PC-9 (cell line): ENCODE results near the gene DISC1. TPM values are rescaled to one million over a fixed set of nuclear protein-coding genes. Genes with fewer than 3 reads are reported as not detected.

Experiments
- BruUV-seq: library from RNA; stranded (reverse); fragments of 400-500 nt; replicated peaks from 2 replicates; lab custom pipeline; 2021; lab: Mats Ljungman, UMichigan
- CTCF ChIA-PET: fragments of 300-600 bp; sonication (Branson Sonifier 250); formaldehyde crosslinking; loops from one replicate; lab custom pipeline; 2022; ENCODE audit warnings: antibody characterized with exemption; lab: Charles Lee
- POLR2A ChIA-PET: fragments of 300-600 bp; sonication (Branson Sonifier 250); formaldehyde crosslinking; loops from one replicate; lab custom pipeline; 2022; ENCODE audit warnings: antibody characterized with exemption; ENCODE audit not compliant: unreplicated experiment; lab: Charles Lee
- DNase-seq, 2 experiments: peaks; one replicate each; pipeline versions ENCODE4 v3.0.0 to v3.0.0-alpha.2; 2015 to 2022; ENCODE audit warnings: mixed read lengths in 1 of 2
- H2AFZ ChIP-seq: fragments of 200-600 bp; sonication (generic); 2 replicates; pipeline ENCODE4 v1.8.1; 2017; ENCODE audit warnings: antibody characterized with exemption
- H3F3A ChIP-seq: fragments of 200-600 bp; sonication (generic); 2 replicates; pipeline ENCODE4 v1.8.1; 2017; ENCODE audit warnings: antibody characterized with exemption, mild to moderate bottlenecking, low read depth; ENCODE audit not compliant: insufficient read depth
- H3K27ac ChIP-seq: fragments of 200-600 bp; sonication (generic); 2 replicates; pipeline ENCODE4 v1.6.1; 2016; ENCODE audit warnings: mixed run types
- H3K27me3 ChIP-seq: fragments of 200-600 bp; sonication (generic); 2 replicates; pipeline ENCODE4 v1.6.1; 2016; ENCODE audit warnings: low read depth, mixed run types; ENCODE audit not compliant: insufficient read depth
- H3K36me3 ChIP-seq: fragments of 200-600 bp; sonication (generic); 2 replicates; pipeline ENCODE4 v1.6.1; 2016; ENCODE audit warnings: low read depth, mixed run types
- H3K4me1 ChIP-seq: fragments of 200-600 bp; sonication (generic); replicated peaks from 2 replicates; pipeline ENCODE4 v1.6.1; 2016; ENCODE audit warnings: mixed run types; ENCODE audit not compliant: insufficient read depth
- H3K4me2 ChIP-seq: fragments of 200-600 bp; sonication (generic); 2 replicates; pipeline ENCODE4 v1.6.1; 2017; ENCODE audit warnings: mixed run types
- H3K4me3 ChIP-seq: fragments of 200-600 bp; sonication (generic); 2 replicates; pipeline ENCODE4 v1.6.1; 2016; ENCODE audit warnings: mixed run types
- H3K79me2 ChIP-seq: fragments of 200-600 bp; sonication (generic); 2 replicates; pipeline ENCODE4 v1.6.1; 2017; ENCODE audit warnings: low read depth, mixed run types
- H3K9me2 ChIP-seq: fragments of 200-600 bp; sonication (generic); 2 replicates; pipeline ENCODE4 v1.8.1; 2017; ENCODE audit warnings: mild to moderate bottlenecking; ENCODE audit not compliant: insufficient read depth
- H3K9me3 ChIP-seq: fragments of 200-600 bp; sonication (generic); 2 replicates; pipeline ENCODE4 v1.8.1; 2016; ENCODE audit warnings: low read depth; ENCODE audit not compliant: insufficient read depth
- H4K20me1 ChIP-seq: fragments of 200-600 bp; sonication (generic); 2 replicates; pipeline ENCODE4 v1.8.1; 2017; ENCODE audit not compliant: insufficient read depth
- CTCF ChIP-seq: fragments of 200-600 bp; sonication (generic); conservative IDR thresholded peaks from 2 replicates; pipeline ENCODE4 v1.6.1; 2017; ENCODE audit warnings: mixed run types, antibody characterized with exemption, mild to moderate bottlenecking, moderate library complexity
- EZH2 ChIP-seq: fragments of 200-600 bp; sonication (generic); IDR thresholded peaks from 2 replicates; pipeline ENCODE4 v1.8.0; 2017; ENCODE audit warnings: antibody characterized with exemption, low read depth
- intact Hi-C: fragments of 100-400 bp; cut with micrococcal nuclease; formaldehyde crosslinking; loops from one replicate; pipeline ENCODE4 v1.10.0; 2022; ENCODE audit not compliant: unreplicated experiment
- total RNA-seq: library from RNA; stranded (reverse); gene quantifications from 2 replicates; pipeline ENCODE4 v1.2.3, GENCODE V29; 2021

DISC1 gene
- total RNA-seq, 1 experiment from 2014 or later = 7.4 TPM

DNA sequence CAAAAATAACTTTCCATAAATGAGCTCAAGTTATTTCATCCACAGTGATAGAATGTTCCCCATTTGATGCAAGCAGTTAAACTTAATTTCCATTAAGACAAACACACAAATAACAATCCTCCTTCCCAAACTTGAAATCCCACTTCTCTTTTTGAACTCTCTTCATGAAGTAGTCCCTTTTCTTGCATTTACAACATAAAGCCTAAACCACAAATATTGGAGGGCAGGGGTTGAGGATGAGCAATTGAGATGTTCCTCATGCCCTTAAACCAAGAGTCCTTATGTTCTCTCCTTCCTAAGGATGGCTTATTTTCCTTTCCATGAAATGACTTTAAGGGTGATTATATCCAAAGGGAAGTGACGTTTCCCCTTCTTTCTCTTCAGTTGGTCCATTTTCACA, 228.8 kb downstream of the DISC1 start:
- Histone ChIP-seq H3K9me2 (no peaks in the 10 kb centered on the region), H2AFZ (no peak overlapping the region), H3K36me3 (no peaks in the 10 kb centered on the region), H3K4me2 (no peak overlapping the region), H3K4me3 (no peak overlapping the region), H3K27me3 (no peaks in the 10 kb centered on the region), H3K79me2 (no peaks in the 10 kb centered on the region), H3F3A (no peaks in the 10 kb centered on the region), H4K20me1 (no peaks in the 10 kb centered on the region), H3K27ac (no peak overlapping the region), H3K4me1 (no peaks in the 10 kb centered on the region), H3K9me3 (no peaks in the 10 kb centered on the region)
- no peak for TF ChIP-seq CTCF
- TF ChIP-seq EZH2 = no peak
- no TSS peak for BruUV-seq
- no peak for DNase-seq
- intact Hi-C loops = no loop called here
- ChIA-PET CTCF (no interaction called here), POLR2A (interaction anchor here (0.6 kb wide), 2 partner anchors 12 to 535 kb away, joined by 3 to 6 read pairs; no protein-coding TSS in a partner anchor)

- Histone ChIP-seq H3K27me3 (no peaks in the 10 kb centered on the region), H3K4me1 (no peaks in the 10 kb centered on the region), H3K9me2 (no peaks in the 10 kb centered on the region), H2AFZ (no peak overlapping the region), H3K9me3 (no peaks in the 10 kb centered on the region), H3K27ac (no peak overlapping the region), H4K20me1 (no peaks in the 10 kb centered on the region), H3K4me2 (no peak overlapping the region), H3K36me3 (no peaks in the 10 kb centered on the region), H3K4me3 (no peak overlapping the region), H3K79me2 (no peaks in the 10 kb centered on the region), H3F3A (no peaks in the 10 kb centered on the region)
- POLR2A ChIA-PET = interaction anchor here (0.6 kb wide), 1 partner anchor 535 kb away, joined by 3 read pairs; no protein-coding TSS in a partner anchor
- TF ChIP-seq CTCF = no peak
- TF ChIP-seq EZH2 = no peak
- DNase-seq = no peak
- CTCF ChIA-PET = no interaction called here
- no TSS peak for BruUV-seq
- intact Hi-C loops = no loop called here
Measured at GRCh38 chr1:231855926-231856325, 229.3 kb downstream of the DISC1 start.

GRCh38 chr1:231856426-231856825, 229.8 kb downstream of the DISC1 start:
- DNase-seq = no peak
- TF ChIP-seq EZH2 = no peak
- no peak for TF ChIP-seq CTCF
- Histone ChIP-seq H3K27me3 (no peaks in the 10 kb centered on the region), H3K4me2 (no peak overlapping the region), H3K4me1 (no peaks in the 10 kb centered on the region), H4K20me1 (no peaks in the 10 kb centered on the region), H3K9me3 (no peaks in the 10 kb centered on the region), H3K79me2 (no peaks in the 10 kb centered on the region), H3K36me3 (no peaks in the 10 kb centered on the region), H3K4me3 (no peak overlapping the region), H3K9me2 (no peaks in the 10 kb centered on the region), H3F3A (no peaks in the 10 kb centered on the region), H3K27ac (no peak overlapping the region), H2AFZ (no peak overlapping the region)
- no TSS peak for BruUV-seq
- intact Hi-C loops = no loop called here
- ChIA-PET CTCF (no interaction called here), POLR2A (interaction anchor here (0.6 kb wide), 1 partner anchor 1265 kb away, joined by 4 read pairs; no protein-coding TSS in a partner anchor)
